ENCODE measurements around the gene LMAN1L.

- TF ChIP-seq GATA2 (IDR thresholded peaks at IDR 0.05; ENCODE audit: low read depth, low read length) (no peak), GATA3 (IDR thresholded peaks at IDR 0.05; ENCODE audit: low read depth, low read length) (no peak)
These were observed 23.9 kb upstream of the LMAN1L start for GRCh38 chr15:74788683-74789151.

Data from SH-SY5Y (cell line).